NT2/D1 (cell line): ENCODE measurements around the gene PRKAA1.
A peak's percentile ranks its signal among the peaks of the same experiment; 100 is the strongest.

ENCODE experiments used
- DNase-seq: peaks from one replicate; pipeline ENCODE4 v3.0.0-alpha.2; 2011; ENCODE audit warnings: low read depth, low spot score
- H3K27me3 ChIP-seq: 2 replicates; pipeline ENCODE4 v1.6.0; 2011; ENCODE audit warnings: mild to moderate bottlenecking; ENCODE audit not compliant: insufficient read length, insufficient read depth
- H3K36me3 ChIP-seq: 2 replicates; pipeline ENCODE4 v1.6.1; 2011; ENCODE audit warnings: mild to moderate bottlenecking, low read length, mixed read lengths; ENCODE audit not compliant: insufficient read depth, insufficient read length
- H3K4me1 ChIP-seq: 2 replicates; pipeline ENCODE4 v1.5.1; 2011; ENCODE audit not compliant: insufficient read depth, insufficient read length
- H3K4me3 ChIP-seq: 2 replicates; pipeline ENCODE4 v1.5.1; 2011; ENCODE audit warnings: low read depth; ENCODE audit not compliant: insufficient read length
- H3K9ac ChIP-seq: 2 replicates; pipeline ENCODE4 v1.6.0; 2011; ENCODE audit warnings: low read depth; ENCODE audit not compliant: insufficient read length
- H3K9me3 ChIP-seq: 2 replicates; pipeline ENCODE4 v1.5.1; 2011; ENCODE audit warnings: mild to moderate bottlenecking, low read length; ENCODE audit not compliant: insufficient read depth
- SUZ12 ChIP-seq: IDR thresholded peaks from 2 replicates; pipeline ENCODE4 v1.6.1; 2011; ENCODE audit not compliant: insufficient read length, insufficient read depth; ENCODE audit errors: extremely low read depth
- YY1 ChIP-seq: IDR thresholded peaks from 2 replicates; pipeline ENCODE4 v1.6.1; 2011; ENCODE audit not compliant: insufficient read length, insufficient read depth
- ZNF274 ChIP-seq: IDR thresholded peaks from 2 replicates; pipeline ENCODE4 v1.6.1; 2011; ENCODE audit warnings: mild to moderate bottlenecking, low read depth, low read length

Gene PRKAA1

GRCh38 chr5:40798012-40798800 is at the start of gene PRKAA1:
Gene PRKAA1 (minus strand): TSS chr5:40798374. CDS start chr5:40798189, 185 bp downstream.
- H3K4me1 ChIP-seq = no peaks in the 10 kb centered on the region
- H3K9me3 ChIP-seq = no peaks in the 10 kb centered on the region
- TF ChIP-seq SUZ12 (no peak), YY1 (peak; percentile 57)
- H3K27me3 ChIP-seq = no peaks in the 10 kb centered on the region
- H3K9ac ChIP-seq = peak within 1 kb of the TSS; percentile 89
- H3K36me3 ChIP-seq = peaks cover 7% of the 10 kb centered on the region
- DNase-seq = peak; percentile 72
- peak within 1 kb of the TSS; percentile 80 for H3K4me3 ChIP-seq

- no peak for DNase-seq
- Histone ChIP-seq H3K9ac (no peak overlapping the region), H3K27me3 (no peaks in the 10 kb centered on the region), H3K4me1 (no peaks in the 10 kb centered on the region), H3K36me3 (no peaks in the 10 kb centered on the region), H3K4me3 (no peak overlapping the region), H3K9me3 (no peaks in the 10 kb centered on the region)
- TF ChIP-seq ZNF274 (no peak), SUZ12 (no peak), YY1 (no peak)
Observed at GRCh38 chr5:40847525-40847924, 49.4 kb upstream of the PRKAA1 start.

- no peaks in the 10 kb centered on the region for H3K4me1 ChIP-seq
- no peak overlapping the region for H3K9ac ChIP-seq
- H3K36me3 ChIP-seq = no peaks in the 10 kb centered on the region
- no peaks in the 10 kb centered on the region for H3K9me3 ChIP-seq
- DNase-seq = no peak
- no peak overlapping the region for H3K4me3 ChIP-seq
- TF ChIP-seq SUZ12 = no peak
- no peak for TF ChIP-seq YY1
- TF ChIP-seq ZNF274 = no peak
- H3K27me3 ChIP-seq = no peaks in the 10 kb centered on the region
Observed at GRCh38 chr5:40846371-40846770, 48.2 kb upstream of the PRKAA1 start.

GRCh38 chr5:40844565-40844964 is 46.4 kb upstream of the PRKAA1 start:
- TF ChIP-seq ZNF274 = no peak
- TF ChIP-seq SUZ12 = no peak
- no peak for TF ChIP-seq YY1
- no peaks in the 10 kb centered on the region for H3K9me3 ChIP-seq
- H3K4me1 ChIP-seq = no peaks in the 10 kb centered on the region
- H3K4me3 ChIP-seq = no peak overlapping the region
- no peak for DNase-seq
- H3K9ac ChIP-seq = no peak overlapping the region
- no peaks in the 10 kb centered on the region for H3K36me3 ChIP-seq
- no peaks in the 10 kb centered on the region for H3K27me3 ChIP-seq

GRCh38 chr5:40842351-40842750 is 44.2 kb upstream of the PRKAA1 start:
- Histone ChIP-seq H3K4me1 (no peaks in the 10 kb centered on the region), H3K9ac (no peak overlapping the region), H3K36me3 (no peaks in the 10 kb centered on the region), H3K4me3 (no peak overlapping the region), H3K27me3 (no peaks in the 10 kb centered on the region), H3K9me3 (no peaks in the 10 kb centered on the region)
- no peak for DNase-seq
- TF ChIP-seq ZNF274 (no peak), YY1 (no peak), SUZ12 (no peak)

GRCh38 chr5:40841068-40841805 is 43.1 kb upstream of the PRKAA1 start, which contains the start of gene CARD6:
Gene CARD6 (plus strand): TSS chr5:40841367. CDS start chr5:40841383, 16 bp downstream.
- no peak within 1 kb of the TSS for H3K4me3 ChIP-seq
- no peaks in the 10 kb centered on the region for H3K4me1 ChIP-seq
- H3K27me3 ChIP-seq = no peaks in the 10 kb centered on the region
- TF ChIP-seq ZNF274 = no peak
- TF ChIP-seq YY1 = no peak
- no peak for TF ChIP-seq SUZ12
- no peaks in the 10 kb centered on the region for H3K36me3 ChIP-seq
- H3K9ac ChIP-seq = no peak within 1 kb of the TSS
- no peaks in the 10 kb centered on the region for H3K9me3 ChIP-seq
- DNase-seq = no peak

GRCh38 chr5:40838086-40838485 is 39.9 kb upstream of the PRKAA1 start:
- Histone ChIP-seq H3K9me3 (no peaks in the 10 kb centered on the region), H3K4me1 (no peaks in the 10 kb centered on the region), H3K4me3 (no peak overlapping the region), H3K36me3 (peaks cover 17% of the 10 kb centered on the region), H3K9ac (no peak overlapping the region), H3K27me3 (no peaks in the 10 kb centered on the region)
- TF ChIP-seq YY1 (no peak), SUZ12 (no peak), ZNF274 (no peak)
- no peak for DNase-seq
